ENCODE measurements around the gene KRTAP9-4.
"Not testable (repeated sequence)": the region's sequence is repeated elsewhere in the genome, so short reads cannot be mapped to it uniquely, and the experiment has no call there.

The KRTAP9-4 gene

GRCh38 chr17:41267711-41268110, 18.2 kb downstream of the KRTAP9-4 start:
- DNase-seq, result no peak

GRCh38 chr17:41271323-41271722, 21.8 kb downstream of the KRTAP9-4 start:
- not testable (repeated sequence) for DNase-seq

- DNase-seq, result no peak
These were observed 22.4 kb downstream of the KRTAP9-4 start for GRCh38 chr17:41271858-41272257.

GRCh38 chr17:41275648-41276190, 26.2 kb downstream of the KRTAP9-4 start, which contains the start of gene KRTAP9-7:
Gene KRTAP9-7, plus strand, starts transcription at chr17:41275698. Its CDS starts 0 bp downstream, at chr17:41275698.
- DNase-seq, result not testable (repeated sequence)

- no peak for DNase-seq
These were observed 28.9 kb downstream of the KRTAP9-4 start for GRCh38 chr17:41278176-41278955.

GRCh38 chr17:41284043-41284442, 34.6 kb downstream of the KRTAP9-4 start:
- DNase-seq, result no peak

- no peak for DNase-seq
These were observed 35.1 kb downstream of the KRTAP9-4 start for GRCh38 chr17:41284546-41284945.

- DNase-seq, result no peak
These were observed 37.6 kb downstream of the KRTAP9-4 start for GRCh38 chr17:41287050-41287449.

- no peak for DNase-seq
These were observed 44.5 kb downstream of the KRTAP9-4 start for GRCh38 chr17:41294016-41294415.

- DNase-seq, result no peak
These were observed 47.4 kb downstream of the KRTAP9-4 start for GRCh38 chr17:41296846-41297245.

- no peak for DNase-seq
These were observed 49.1 kb downstream of the KRTAP9-4 start for GRCh38 chr17:41298458-41299135.

All from femur (tissue), 1 donor.